GM21515 (cell line): Measurements from ENCODE around the gene SPSB1.

Experiments
- ATAC-seq: cut with Tn5 transposase; IDR thresholded peaks from one replicate; pipeline ENCODE4 v1.9.1; 2021; ENCODE audit not compliant: unreplicated experiment

The SPSB1 gene

DNA sequence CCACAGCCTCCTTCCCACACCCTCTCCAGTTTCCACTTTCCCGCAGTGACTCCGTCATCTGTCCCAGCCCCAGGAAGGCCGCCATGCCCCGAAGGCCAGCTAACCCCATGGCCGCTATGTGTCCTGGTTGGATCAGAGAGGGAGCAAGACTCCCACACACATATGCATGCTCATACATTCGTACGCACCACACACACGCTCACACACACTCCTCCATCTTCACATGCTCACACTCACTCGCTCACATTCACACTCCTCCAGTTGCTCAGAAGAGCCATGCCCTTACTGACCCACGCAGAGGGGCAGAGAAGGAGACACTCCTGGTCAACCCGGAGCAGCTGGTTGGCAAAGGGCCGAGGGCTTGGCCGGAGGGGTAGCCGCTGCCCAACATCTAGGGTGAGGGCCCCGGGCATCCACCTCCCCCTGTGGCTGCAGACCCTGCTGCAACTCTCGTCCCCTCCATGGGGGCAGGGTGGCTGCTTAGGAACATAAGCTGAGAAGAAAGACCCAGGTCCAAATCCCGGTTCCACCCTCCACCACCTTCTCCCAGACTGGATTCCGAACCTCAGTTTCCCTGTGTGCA lies 124.3 kb downstream of the SPSB1 start:
- ATAC-seq, result no peak

DNA sequence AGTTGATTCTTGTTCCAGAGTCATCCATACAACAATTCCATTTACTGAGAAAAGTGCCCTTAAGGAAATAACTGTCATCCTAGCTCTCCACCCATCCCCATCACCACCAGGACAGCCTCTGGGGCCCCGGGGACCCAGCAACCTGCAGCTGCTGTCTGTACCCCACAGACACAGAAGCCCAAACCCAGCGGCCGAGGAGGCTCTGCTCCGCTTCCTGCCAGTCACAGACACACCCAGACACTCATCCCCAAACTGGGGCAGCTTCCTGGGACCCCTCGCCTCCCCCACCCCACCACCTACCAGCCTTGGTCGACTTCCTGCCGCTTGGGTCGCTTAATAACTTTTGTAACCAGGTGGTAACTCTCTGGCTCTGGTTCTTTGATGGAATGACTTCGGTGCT lies 125.0 kb downstream of the SPSB1 start:
- ATAC-seq, result no peak

DNA sequence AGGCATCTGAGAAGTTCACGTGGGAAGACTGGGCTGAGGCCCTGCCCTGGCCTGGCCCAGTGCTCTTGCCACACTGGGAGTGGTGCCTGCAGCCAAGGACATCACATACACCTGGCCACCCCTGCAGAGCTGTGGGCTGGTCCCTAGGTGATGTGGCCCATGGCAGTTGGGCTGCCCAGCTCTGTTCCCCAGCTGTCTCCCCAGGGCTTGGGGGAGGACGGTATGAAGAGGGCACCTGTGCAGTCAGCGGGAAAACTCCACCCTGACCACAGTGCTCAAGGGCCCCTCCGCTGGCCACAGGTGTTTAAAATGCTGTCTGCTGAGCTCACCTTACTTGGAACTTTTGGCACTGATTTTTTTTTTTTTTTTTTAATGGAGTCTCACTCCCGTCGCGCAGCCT lies 126.2 kb downstream of the SPSB1 start:
- ATAC-seq, result no peak
